HUES64 (cell line): ENCODE results near the gene CMIP.

Experiments
- H3K27ac ChIP-seq: 2 replicates; pipeline ENCODE4 v1.7.0; 2013; ENCODE audit warnings: low read depth, low read length, inconsistent platforms
- H3K27me3 ChIP-seq: 2 replicates; pipeline ENCODE4 v1.6.1; 2013; ENCODE audit warnings: mild to moderate bottlenecking, low read length; ENCODE audit not compliant: insufficient read depth
- H3K36me3 ChIP-seq: 2 replicates; pipeline ENCODE4 v1.6.1; 2013; ENCODE audit warnings: mild to moderate bottlenecking, low read length; ENCODE audit not compliant: insufficient read depth
- H3K4me1 ChIP-seq: 2 replicates; pipeline ENCODE4 v1.6.1; 2013; ENCODE audit warnings: mild to moderate bottlenecking, low read length, moderate library complexity; ENCODE audit not compliant: insufficient read depth
- H3K4me3 ChIP-seq: 2 replicates; pipeline ENCODE4 v1.5.1; 2013; ENCODE audit warnings: mild to moderate bottlenecking, low read length, moderate library complexity
- H3K9ac ChIP-seq: 2 replicates; pipeline ENCODE4 v1.6.1; 2013; ENCODE audit warnings: mild to moderate bottlenecking, low read depth, low read length
- H3K9me3 ChIP-seq: 2 replicates; pipeline ENCODE4 v1.6.1; 2013; ENCODE audit warnings: low read depth, low read length; ENCODE audit not compliant: insufficient read depth
- WGBS: fragments of 150-250, 120-280 bp; methylation state at CpG from one replicate; pipeline ENCODE4 v1.1.7; 2013; ENCODE audit warnings: missing lambda C conversion rate; 5-methylcytosine and 5-hydroxymethylcytosine counted together

The CMIP gene

GRCh38 chr16:81560979-81561657, 116.5 kb downstream of the CMIP start:
- 93% methylated on average over 8 of the region's 8 CpGs for WGBS
- no peaks in the 10 kb centered on the region for H3K36me3 ChIP-seq
- no peak overlapping the region for H3K27ac ChIP-seq
- no peaks in the 10 kb centered on the region for H3K27me3 ChIP-seq
- no peak overlapping the region for H3K9ac ChIP-seq
- no peak overlapping the region for H3K4me3 ChIP-seq
- no peaks in the 10 kb centered on the region for H3K9me3 ChIP-seq
- no peaks in the 10 kb centered on the region for H3K4me1 ChIP-seq

GRCh38 chr16:81562174-81562849, 117.7 kb downstream of the CMIP start:
- Histone ChIP-seq H3K9me3 (no peaks in the 10 kb centered on the region), H3K9ac (no peak overlapping the region), H3K4me1 (no peaks in the 10 kb centered on the region), H3K36me3 (no peaks in the 10 kb centered on the region), H3K27ac (no peak overlapping the region), H3K4me3 (no peak overlapping the region), H3K27me3 (no peaks in the 10 kb centered on the region)
- 96% methylated on average over 8 of the region's 8 CpGs for WGBS

GRCh38 chr16:81562926-81563325, 118.3 kb downstream of the CMIP start:
- Histone ChIP-seq H3K9ac (no peak overlapping the region), H3K27ac (no peak overlapping the region), H3K36me3 (no peaks in the 10 kb centered on the region), H3K27me3 (no peaks in the 10 kb centered on the region), H3K4me1 (no peaks in the 10 kb centered on the region), H3K9me3 (no peaks in the 10 kb centered on the region), H3K4me3 (no peak overlapping the region)
- WGBS: 95% methylated on average over 8 of the region's 8 CpGs

- no peaks in the 10 kb centered on the region for H3K27me3 ChIP-seq
- H3K27ac ChIP-seq: no peak overlapping the region
- no peak overlapping the region for H3K9ac ChIP-seq
- 90% methylated on average over 10 of the region's 10 CpGs for WGBS
- no peaks in the 10 kb centered on the region for H3K36me3 ChIP-seq
- H3K4me3 ChIP-seq: no peak overlapping the region
- no peaks in the 10 kb centered on the region for H3K9me3 ChIP-seq
- H3K4me1 ChIP-seq: no peaks in the 10 kb centered on the region
These were observed 119.9 kb downstream of the CMIP start for GRCh38 chr16:81564421-81564911.

- Histone ChIP-seq H3K4me3 (no peak overlapping the region), H3K36me3 (no peaks in the 10 kb centered on the region), H3K9me3 (no peaks in the 10 kb centered on the region), H3K4me1 (no peaks in the 10 kb centered on the region), H3K27me3 (no peaks in the 10 kb centered on the region), H3K27ac (no peak overlapping the region), H3K9ac (no peak overlapping the region)
- WGBS: 76% methylated on average over 20 of the region's 20 CpGs
These were observed 120.9 kb downstream of the CMIP start for GRCh38 chr16:81565321-81566028.

- Histone ChIP-seq H3K4me3 (no peak overlapping the region), H3K27me3 (no peaks in the 10 kb centered on the region), H3K36me3 (no peaks in the 10 kb centered on the region), H3K4me1 (no peaks in the 10 kb centered on the region), H3K9ac (no peak overlapping the region), H3K9me3 (no peaks in the 10 kb centered on the region), H3K27ac (no peak overlapping the region)
- WGBS: 94% methylated on average over 7 of the region's 7 CpGs
These were observed 121.7 kb downstream of the CMIP start for GRCh38 chr16:81566086-81567007.

- Histone ChIP-seq H3K36me3 (no peaks in the 10 kb centered on the region), H3K9ac (no peak overlapping the region), H3K27ac (no peak overlapping the region), H3K4me3 (no peak overlapping the region), H3K4me1 (no peaks in the 10 kb centered on the region), H3K27me3 (no peaks in the 10 kb centered on the region), H3K9me3 (no peaks in the 10 kb centered on the region)
- 87% methylated on average over 13 of the region's 13 CpGs for WGBS
These were observed 122.5 kb downstream of the CMIP start for GRCh38 chr16:81567087-81567486.

GRCh38 chr16:81567987-81568748, 123.6 kb downstream of the CMIP start:
- H3K4me3 ChIP-seq: no peak overlapping the region
- H3K27ac ChIP-seq: no peak overlapping the region
- no peaks in the 10 kb centered on the region for H3K36me3 ChIP-seq
- no peaks in the 10 kb centered on the region for H3K9me3 ChIP-seq
- 83% methylated on average over 13 of the region's 13 CpGs for WGBS
- no peaks in the 10 kb centered on the region for H3K4me1 ChIP-seq
- H3K9ac ChIP-seq: no peak overlapping the region
- H3K27me3 ChIP-seq: no peaks in the 10 kb centered on the region

- H3K9me3 ChIP-seq: no peaks in the 10 kb centered on the region
- 79% methylated on average over 8 of the region's 8 CpGs for WGBS
- H3K4me1 ChIP-seq: no peaks in the 10 kb centered on the region
- H3K36me3 ChIP-seq: no peaks in the 10 kb centered on the region
- H3K27ac ChIP-seq: no peak overlapping the region
- H3K4me3 ChIP-seq: no peak overlapping the region
- H3K27me3 ChIP-seq: no peaks in the 10 kb centered on the region
- H3K9ac ChIP-seq: no peak overlapping the region
These were observed 124.1 kb downstream of the CMIP start for GRCh38 chr16:81568749-81569087.

GRCh38 chr16:81569361-81570034, 124.9 kb downstream of the CMIP start:
- WGBS: 84% methylated on average over 11 of the region's 11 CpGs
- Histone ChIP-seq H3K27ac (no peak overlapping the region), H3K9ac (no peak overlapping the region)

More at GRCh38 chr16:81569361-81570034, 124.9 kb downstream of the CMIP start:
- Histone ChIP-seq H3K9me3 (no peaks in the 10 kb centered on the region), H3K4me1 (no peaks in the 10 kb centered on the region), H3K36me3 (no peaks in the 10 kb centered on the region), H3K27me3 (no peaks in the 10 kb centered on the region), H3K4me3 (no peak overlapping the region)
